Fibroblast of skin of back (primary cell): ENCODE results near the gene EIF4EBP3.
A peak's percentile ranks its signal among the peaks of the same experiment; 100 is the strongest.

ENCODE experiments used
- DNase-seq: peaks from one replicate; pipeline ENCODE4 v3.0.0-alpha.2; 2013

EIF4EBP3 gene

DNA sequence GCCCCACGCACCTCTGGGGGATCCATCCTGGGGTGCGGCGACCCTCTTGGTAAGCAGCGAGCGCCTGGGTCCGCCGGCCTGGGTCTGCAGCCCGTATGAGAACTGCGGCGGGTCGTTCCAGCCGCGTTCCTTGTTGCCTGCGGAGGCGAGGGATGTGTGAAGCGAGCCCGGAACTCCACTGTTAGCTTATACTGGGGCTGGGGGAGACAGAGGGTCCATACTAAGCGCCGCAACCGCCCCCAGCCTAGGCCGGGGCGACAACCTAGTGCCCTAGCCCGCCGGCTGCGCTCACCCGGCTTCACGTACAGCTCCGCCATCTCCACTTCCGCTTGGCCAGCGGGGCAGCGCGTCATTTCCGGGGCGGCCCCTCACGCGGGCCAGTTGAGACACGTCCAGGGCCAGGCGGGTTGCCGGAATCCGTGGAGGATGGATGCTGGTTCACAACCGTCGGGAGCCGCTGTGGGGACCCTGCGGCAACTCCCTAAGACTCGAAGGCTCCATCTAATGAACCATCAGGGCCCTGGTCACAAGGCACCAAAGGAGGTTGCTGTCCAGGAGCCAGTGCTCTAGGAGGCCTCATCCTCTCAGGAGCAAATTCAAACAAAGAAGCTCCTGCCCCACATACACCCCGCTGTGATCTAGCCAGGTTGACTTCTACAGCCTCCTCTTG is 9.8 kb downstream of the EIF4EBP3 start, which contains the start of gene SRA1:
Gene SRA1 (minus strand): TSS at position 338 of the 670 bp plus-strand sequence. CDS start 21 bp downstream, at position 317.
- DNase-seq: peak; percentile 90

DNA sequence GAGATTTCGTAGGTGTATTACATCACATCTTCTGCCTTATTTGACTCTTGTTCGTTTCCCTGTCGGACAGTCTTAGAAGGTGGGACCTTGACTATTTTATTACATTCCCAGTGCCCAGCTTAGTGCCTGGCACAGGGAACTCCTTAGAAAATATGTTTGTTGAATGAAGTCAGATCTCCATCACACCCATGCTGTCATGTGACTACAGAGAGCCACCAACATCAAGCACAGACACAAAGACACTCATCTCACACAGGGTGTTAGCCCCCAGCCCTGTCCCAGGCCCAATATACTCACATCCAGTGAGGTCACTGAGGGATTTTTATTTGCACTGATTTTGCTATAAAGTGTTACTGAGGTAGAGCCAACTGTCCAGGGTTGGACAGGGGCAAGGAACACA is 10.5 kb downstream of the EIF4EBP3 start:
- DNase-seq: no peak

- DNase-seq: no peak
Measured at GRCh38 chr5:140558542-140558941, 11.1 kb downstream of the EIF4EBP3 start.

DNA sequence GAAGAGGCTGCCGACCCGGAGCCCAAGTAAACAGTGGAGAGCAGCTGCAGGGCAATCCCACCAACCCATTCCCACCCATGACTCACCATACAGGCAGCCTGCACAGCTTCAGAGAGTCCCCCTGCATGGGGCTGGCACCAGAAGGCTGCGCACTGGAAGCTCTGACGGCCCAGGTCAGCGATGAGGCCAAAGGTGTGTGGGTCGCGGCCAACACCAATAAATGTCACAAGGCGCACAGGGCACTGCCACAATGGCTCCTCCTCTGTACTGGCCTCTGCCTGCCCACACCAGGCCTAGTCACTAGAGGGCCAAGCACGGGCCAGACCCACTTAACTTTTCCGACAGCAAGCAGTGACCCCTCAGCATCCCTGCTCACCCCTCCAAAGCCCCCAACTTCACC is 12.8 kb downstream of the EIF4EBP3 start:
- no peak for DNase-seq

- DNase-seq: no peak
Measured at GRCh38 chr5:140561753-140562523, 14.5 kb downstream of the EIF4EBP3 start.

DNA sequence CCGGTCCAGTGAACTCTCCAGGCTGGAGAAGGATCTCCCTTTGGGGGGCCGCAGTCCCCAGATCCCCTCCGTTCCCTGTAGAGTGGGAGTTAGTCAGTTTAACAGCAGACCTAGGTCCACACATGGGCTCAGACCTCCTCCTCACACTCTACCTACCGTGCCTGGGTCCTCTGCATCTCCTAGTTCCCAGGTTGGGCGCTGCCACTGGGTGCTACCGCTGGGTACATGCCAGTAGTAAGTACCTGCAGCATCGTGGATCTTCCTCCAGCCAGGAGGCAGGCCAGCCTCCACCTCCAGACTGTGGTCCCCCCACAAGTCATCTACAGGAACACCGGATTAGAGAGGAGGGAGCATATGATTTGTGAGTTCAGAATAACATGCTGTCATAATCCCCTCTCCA is 16.1 kb downstream of the EIF4EBP3 start:
- DNase-seq: no peak

DNA sequence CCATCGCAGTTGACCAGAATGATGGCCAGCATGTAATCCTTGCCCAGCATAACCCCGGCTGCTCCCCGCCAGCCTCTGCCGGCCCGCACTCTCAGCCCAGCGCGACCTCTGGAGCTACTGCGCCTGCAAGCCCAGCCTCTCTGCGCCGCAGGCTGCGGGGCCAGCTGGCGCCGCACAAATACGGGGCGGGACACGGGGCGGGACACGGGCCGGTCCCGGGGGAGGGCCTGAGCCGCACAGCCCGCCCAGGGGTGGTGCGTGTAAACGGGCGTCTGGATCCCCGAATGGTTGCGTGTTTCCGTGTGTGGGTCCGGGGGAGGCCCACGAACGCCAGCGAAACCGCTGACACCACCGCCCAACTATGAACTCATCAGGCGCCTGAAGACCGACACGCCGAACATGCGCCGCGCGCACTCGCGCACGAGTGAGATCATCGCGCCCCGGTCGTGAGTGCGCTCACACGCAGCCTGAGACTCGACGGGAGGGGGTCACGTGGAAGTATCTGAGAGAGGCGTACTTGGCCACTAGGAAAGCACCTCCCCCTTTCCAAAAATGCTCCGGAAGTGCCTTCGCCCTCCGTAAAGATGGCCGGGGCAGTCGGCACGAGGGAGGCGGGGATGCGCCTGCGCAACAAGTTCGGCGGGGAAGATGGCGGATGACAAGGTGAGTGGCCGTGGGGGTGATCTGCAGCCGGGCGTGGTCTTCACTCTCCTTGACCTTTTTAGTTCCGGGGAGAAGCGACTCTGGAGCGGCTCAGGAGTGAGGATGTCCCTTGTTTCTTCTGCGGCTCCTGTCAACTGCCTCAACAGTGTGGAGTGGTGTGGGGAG is 16.9 kb downstream of the EIF4EBP3 start, which contains the start of the genes APBB3 and SLC35A4:
Gene APBB3 (minus strand): TSS at position 403 of the 828 bp plus-strand sequence. CDS start 353 bp downstream, at position 50.
Gene SLC35A4 (plus strand): TSS at position 633 of the 828 bp plus-strand sequence. CDS start 2,342 bp downstream, outside the sequence.
- peak; percentile 99 for DNase-seq

DNA sequence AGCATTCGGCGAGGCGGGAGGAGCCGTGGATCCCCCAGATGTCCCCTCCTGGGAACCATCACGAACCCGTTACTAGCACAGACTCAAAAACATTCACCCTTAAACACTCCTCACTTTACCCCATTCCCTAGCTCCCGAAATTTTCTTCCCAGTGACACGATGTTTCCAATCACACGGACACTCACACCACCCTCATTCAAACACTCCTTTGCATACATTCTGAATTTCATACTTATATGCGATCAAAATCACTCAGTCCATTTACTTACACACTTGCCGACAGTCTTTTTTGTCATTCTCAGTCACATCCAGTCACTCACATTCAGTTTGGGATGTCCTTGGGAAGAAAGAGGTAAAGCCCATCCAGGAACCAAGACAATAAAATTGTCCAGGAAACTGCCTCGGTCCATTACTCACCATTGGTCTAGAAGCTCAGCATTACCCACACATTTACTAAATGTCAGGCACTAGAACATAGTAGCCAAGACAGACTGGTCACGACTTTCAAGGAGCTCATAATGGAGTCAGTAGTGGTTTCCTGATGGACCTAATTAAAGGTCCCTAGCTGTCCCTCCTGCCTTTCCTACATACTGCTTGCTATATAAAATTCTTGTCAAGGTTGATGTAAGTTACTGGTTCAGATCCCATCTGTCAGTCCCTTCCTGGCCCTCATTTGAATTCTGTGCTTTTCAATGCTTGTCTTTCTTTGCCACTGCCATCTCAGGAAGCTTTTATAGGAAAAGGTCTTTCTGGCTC is 17.7 kb downstream of the EIF4EBP3 start:
- DNase-seq: no peak

GRCh38 chr5:140565780-140566095 is 18.3 kb downstream of the EIF4EBP3 start:
- no peak for DNase-seq

- DNase-seq: no peak
Measured at GRCh38 chr5:140566665-140567064, 19.2 kb downstream of the EIF4EBP3 start.

DNA sequence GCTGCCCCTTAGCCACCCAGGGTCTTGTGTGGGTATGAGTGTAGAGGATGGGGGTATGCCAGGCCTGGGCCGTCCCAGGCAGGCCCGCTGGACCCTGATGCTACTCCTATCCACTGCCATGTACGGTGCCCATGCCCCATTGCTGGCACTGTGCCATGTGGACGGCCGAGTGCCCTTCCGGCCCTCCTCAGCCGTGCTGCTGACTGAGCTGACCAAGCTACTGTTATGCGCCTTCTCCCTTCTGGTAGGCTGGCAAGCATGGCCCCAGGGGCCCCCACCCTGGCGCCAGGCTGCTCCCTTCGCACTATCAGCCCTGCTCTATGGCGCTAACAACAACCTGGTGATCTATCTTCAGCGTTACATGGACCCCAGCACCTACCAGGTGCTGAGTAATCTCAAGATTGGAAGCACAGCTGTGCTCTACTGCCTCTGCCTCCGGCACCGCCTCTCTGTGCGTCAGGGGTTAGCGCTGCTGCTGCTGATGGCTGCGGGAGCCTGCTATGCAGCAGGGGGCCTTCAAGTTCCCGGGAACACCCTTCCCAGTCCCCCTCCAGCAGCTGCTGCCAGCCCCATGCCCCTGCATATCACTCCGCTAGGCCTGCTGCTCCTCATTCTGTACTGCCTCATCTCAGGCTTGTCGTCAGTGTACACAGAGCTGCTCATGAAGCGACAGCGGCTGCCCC is 19.8 kb downstream of the EIF4EBP3 start:
- DNase-seq: no peak

- DNase-seq: no peak
Measured at GRCh38 chr5:140567871-140568270, 20.4 kb downstream of the EIF4EBP3 start.

DNA sequence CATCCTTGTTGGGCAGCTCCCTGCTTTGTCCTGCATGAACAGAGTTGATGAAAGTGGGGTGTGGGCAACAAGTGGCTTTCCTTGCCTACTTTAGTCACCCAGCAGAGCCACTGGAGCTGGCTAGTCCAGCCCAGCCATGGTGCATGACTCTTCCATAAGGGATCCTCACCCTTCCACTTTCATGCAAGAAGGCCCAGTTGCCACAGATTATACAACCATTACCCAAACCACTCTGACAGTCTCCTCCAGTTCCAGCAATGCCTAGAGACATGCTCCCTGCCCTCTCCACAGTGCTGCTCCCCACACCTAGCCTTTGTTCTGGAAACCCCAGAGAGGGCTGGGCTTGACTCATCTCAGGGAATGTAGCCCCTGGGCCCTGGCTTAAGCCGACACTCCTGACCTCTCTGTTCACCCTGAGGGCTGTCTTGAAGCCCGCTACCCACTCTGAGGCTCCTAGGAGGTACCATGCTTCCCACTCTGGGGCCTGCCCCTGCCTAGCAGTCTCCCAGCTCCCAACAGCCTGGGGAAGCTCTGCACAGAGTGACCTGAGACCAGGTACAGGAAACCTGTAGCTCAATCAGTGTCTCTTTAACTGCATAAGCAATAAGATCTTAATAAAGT is 21.1 kb downstream of the EIF4EBP3 start:
- no peak for DNase-seq

DNA sequence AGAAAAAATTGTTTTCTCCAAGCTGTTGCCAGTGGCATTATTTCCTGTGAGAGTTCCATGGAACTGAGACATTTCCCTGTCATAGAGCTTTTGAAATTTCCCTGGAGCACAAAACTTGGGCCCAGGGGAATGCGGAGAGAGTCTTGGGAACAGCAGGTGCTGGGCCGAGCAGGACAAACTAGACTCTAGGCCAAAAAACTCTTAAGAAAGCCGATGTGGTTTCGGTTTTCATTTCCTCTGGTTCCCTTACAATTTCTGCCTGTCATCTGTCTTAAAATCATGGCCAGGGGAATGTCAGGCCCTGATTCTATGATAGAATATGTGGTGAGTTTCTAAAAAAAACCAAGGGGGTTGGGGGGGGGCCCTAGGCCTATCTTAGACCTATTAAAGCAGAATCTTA is 21.7 kb downstream of the EIF4EBP3 start:
- DNase-seq: no peak

DNA sequence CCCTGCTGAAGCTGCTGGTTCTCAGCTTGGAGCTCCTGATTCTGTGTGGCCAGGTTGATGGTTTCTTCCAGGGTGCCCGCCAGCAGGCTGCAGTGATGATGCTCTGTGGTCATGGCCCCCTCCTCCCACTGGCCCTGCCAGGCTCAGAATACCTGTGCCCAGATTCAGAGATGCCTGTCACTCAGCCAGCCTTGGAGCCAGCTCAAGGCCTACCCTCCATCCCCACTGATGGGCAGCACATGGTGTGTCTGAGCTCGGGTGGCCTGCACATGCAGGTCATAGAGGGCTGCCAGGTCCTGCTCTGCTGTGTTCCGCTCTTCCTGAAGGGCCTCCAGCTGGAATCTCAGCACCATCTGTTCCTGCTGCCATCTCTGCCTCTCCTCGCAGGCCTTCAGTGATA is 22.6 kb downstream of the EIF4EBP3 start:
- DNase-seq: no peak

DNA sequence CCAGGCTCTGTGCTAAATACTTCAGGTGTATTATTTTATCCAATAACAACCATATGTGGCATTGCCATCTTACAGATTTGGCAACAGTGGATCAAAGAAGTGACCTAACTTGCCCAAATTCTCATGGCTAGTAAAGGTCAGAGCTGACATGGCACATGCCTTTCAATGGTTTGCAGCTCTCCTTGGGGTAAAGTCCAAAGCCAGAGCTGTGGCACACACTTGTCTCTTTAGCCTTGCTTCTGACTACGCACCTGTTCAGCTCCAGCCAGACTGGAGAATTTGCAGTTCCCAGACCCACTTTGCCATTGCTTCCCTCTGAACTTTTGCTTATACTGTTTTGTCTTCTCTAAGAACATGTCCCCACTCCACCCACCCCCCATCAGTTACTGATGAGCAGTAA is 23.0 kb downstream of the EIF4EBP3 start:
- DNase-seq: no peak

DNA sequence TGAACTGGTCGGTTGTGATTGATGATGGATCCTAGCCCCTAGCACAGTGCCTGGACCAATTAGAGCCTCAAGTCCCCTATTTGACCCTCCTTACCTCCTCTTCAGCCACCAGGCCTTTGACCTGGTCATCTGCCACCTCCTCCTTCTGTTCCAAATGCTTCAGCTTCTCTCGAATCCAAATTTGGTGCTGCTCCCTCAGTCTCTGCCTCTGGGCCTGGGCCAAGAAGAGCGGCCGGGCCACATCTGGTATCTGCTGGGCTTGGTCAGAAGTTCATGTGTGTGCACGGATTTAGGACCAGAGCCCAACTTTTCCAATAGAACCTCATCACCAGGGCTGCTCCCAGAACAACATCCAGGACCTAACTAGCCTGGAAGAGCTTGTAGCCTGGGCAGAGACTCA is 23.6 kb downstream of the EIF4EBP3 start:
- DNase-seq: no peak

- no peak for DNase-seq
Measured at GRCh38 chr5:140573683-140574082, 26.2 kb downstream of the EIF4EBP3 start.

GRCh38 chr5:140574165-140574564 is 26.7 kb downstream of the EIF4EBP3 start:
- peak; percentile 75 for DNase-seq

- DNase-seq: no peak
Measured at GRCh38 chr5:140575309-140575708, 27.8 kb downstream of the EIF4EBP3 start.

DNA sequence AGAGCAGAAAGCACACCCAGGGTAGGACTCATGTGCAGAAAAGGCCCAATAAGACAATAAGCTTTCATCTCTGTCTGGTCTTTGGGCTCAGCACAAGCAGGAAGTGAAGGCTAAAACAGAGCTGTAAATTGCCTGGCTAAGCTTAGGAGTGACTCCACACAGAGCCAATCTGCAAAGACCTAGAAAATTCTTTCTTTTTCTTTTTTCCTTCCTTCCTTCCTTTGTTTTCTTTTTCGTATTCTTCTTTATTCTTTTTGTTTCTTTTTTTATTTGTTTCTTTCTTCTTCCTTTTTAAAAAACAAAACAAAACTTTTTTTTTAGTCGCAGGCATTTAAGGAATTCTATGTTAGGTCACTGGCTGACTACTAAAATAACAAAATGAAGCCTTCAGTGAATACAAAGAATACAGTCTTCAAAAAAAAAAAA is 29.3 kb downstream of the EIF4EBP3 start:
- DNase-seq: peak; percentile 50
